SK-N-MC (cell line): ENCODE results near the gene CADM4.
"Not testable (repeated sequence)": the region's sequence is repeated elsewhere in the genome, so short reads cannot be mapped to it uniquely, and the experiment has no call there.

Source experiments
- DNase-seq: peaks from one replicate; pipeline ENCODE4 v3.0.0-alpha.2; 2011; ENCODE audit warnings: low read depth, low spot score
- H3K27ac ChIP-seq: fragments of 200-600 bp; sonication (generic); 2 replicates; pipeline ENCODE4 v1.5.1; 2016; ENCODE audit warnings: mixed run types
- H3K36me3 ChIP-seq: fragments of 200-600 bp; sonication (generic); 2 replicates; pipeline ENCODE4 v1.6.1; 2017; ENCODE audit warnings: antibody characterized with exemption, low read length, mixed read lengths; ENCODE audit not compliant: insufficient read depth
- H3K4me3 ChIP-seq: fragments of 200-600 bp; sonication (generic); 2 replicates; pipeline ENCODE4 v1.5.1; 2016
- H3K9ac ChIP-seq: fragments of 200-600 bp; sonication (generic); 2 replicates; pipeline ENCODE4 v1.8.0; 2017; ENCODE audit warnings: mixed run types, mixed read lengths; ENCODE audit not compliant: insufficient read length
- H3K9me3 ChIP-seq: fragments of 200-600 bp; sonication (generic); 2 replicates; pipeline ENCODE4 v1.6.1; 2017; ENCODE audit warnings: low read depth, mild to moderate bottlenecking, antibody characterized with exemption, low read length, moderate library complexity, mixed read lengths
- EZH2 ChIP-seq: fragments of 200-600 bp; sonication (generic); IDR thresholded peaks from one replicate; pipeline ENCODE4 v1.6.1; 2017; ENCODE audit warnings: antibody characterized with exemption
- FOXP2 ChIP-seq: optimal IDR thresholded peaks from 2 replicates; pipeline ENCODE3; 2011; ENCODE audit warnings: mild to moderate bottlenecking, moderate library complexity; ENCODE audit not compliant: insufficient read depth; ENCODE audit errors: extremely low read length, control extremely low read depth
- POLR2AphosphoS5 ChIP-seq: IDR thresholded peaks from 2 replicates; pipeline ENCODE4 v1.6.1; 2012; ENCODE audit warnings: mild to moderate bottlenecking, low read depth, low read length, borderline replicate concordance

The CADM4 gene

DNA sequence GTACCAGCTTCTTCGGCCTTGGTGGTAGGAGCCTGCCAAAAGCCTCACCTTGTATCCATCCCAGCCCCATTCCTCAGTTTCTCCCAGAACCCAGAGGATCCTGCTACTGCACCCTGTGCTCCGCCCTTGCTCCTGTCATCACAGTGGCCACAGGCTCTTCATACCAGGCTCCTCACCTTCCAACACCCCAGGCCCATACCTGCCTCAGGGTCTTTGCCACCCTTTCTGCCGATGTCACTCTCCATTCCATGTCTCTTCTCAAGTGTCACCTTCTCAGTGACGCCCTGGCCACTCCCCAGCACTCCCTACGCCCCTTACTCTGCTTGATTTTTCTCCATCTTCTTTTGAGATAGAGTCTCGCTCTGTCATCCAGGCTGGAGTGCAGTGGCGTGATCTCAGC lies 29.8 kb downstream of the CADM4 start:
- peaks cover 34% of the 10 kb centered on the region; the same call in 1 of the 2 replicates for H3K36me3 ChIP-seq
- no peak overlapping the region for H3K4me3 ChIP-seq
- DNase-seq = no peak
- H3K9ac ChIP-seq = no peak overlapping the region
- TF ChIP-seq EZH2 (no peak), FOXP2 (no peak), POLR2AphosphoS5 (no peak)
- no peak overlapping the region for H3K27ac ChIP-seq
- H3K9me3 ChIP-seq = no peaks in the 10 kb centered on the region

GRCh38 chr19:43607238-43608205 lies 32.1 kb downstream of the CADM4 start:
- no peak overlapping the region for H3K27ac ChIP-seq
- DNase-seq = no peak
- no peaks in the 10 kb centered on the region for H3K9me3 ChIP-seq
- no peak overlapping the region for H3K9ac ChIP-seq
- peaks cover 24% of the 10 kb centered on the region; the same call in 1 of the 2 replicates for H3K36me3 ChIP-seq
- no peak for TF ChIP-seq EZH2
- no peak for TF ChIP-seq POLR2AphosphoS5
- no peak for TF ChIP-seq FOXP2
- H3K4me3 ChIP-seq = no peak overlapping the region

DNA sequence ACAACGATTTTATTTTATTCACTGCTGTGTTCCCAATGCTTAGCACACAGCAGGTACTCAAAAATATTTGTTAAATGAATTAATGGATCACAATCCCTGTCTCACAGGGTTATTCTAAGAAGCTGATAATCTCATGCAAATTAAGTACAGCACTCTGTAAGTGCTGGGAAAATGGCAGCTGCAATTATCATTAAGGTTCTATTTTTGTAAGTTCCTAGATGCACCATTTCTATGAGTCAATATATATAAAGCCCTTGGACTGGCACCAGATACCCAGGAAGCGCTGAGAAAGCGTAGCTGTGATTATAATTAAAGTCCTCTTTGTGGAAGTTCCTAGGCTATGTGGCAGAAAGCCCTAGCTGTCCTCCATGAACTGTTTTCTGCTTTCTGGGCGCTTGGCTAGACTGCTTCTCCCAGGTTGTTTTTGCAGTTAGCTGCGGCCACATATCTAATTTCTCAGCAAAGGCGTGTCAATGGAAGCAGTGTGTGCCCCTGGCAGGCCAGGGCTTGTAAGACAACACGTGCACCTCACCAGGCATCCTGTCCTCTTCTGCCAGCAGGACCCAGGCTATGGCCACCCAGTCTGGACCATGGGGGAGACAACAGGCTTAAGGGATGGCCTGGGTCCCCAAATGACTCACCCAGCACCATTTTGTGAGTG lies 33.0 kb downstream of the CADM4 start:
- H3K9me3 ChIP-seq = no peaks in the 10 kb centered on the region
- TF ChIP-seq FOXP2 (no peak), POLR2AphosphoS5 (no peak), EZH2 (no peak)
- H3K9ac ChIP-seq = no peak overlapping the region
- H3K36me3 ChIP-seq = peaks cover 16% of the 10 kb centered on the region; the same call in 1 of the 2 replicates
- H3K27ac ChIP-seq = no peak overlapping the region
- H3K4me3 ChIP-seq = no peak overlapping the region
- DNase-seq = no peak

- Histone ChIP-seq H3K9ac (no peak overlapping the region), H3K27ac (no peak overlapping the region), H3K36me3 (peaks cover 19% of the 10 kb centered on the region; the same call in 1 of the 2 replicates), H3K9me3 (no peaks in the 10 kb centered on the region), H3K4me3 (no peak overlapping the region)
- TF ChIP-seq FOXP2 (no peak), POLR2AphosphoS5 (no peak), EZH2 (no peak)
- DNase-seq = no peak
Observed at GRCh38 chr19:43605875-43606568, 33.6 kb downstream of the CADM4 start.

DNA sequence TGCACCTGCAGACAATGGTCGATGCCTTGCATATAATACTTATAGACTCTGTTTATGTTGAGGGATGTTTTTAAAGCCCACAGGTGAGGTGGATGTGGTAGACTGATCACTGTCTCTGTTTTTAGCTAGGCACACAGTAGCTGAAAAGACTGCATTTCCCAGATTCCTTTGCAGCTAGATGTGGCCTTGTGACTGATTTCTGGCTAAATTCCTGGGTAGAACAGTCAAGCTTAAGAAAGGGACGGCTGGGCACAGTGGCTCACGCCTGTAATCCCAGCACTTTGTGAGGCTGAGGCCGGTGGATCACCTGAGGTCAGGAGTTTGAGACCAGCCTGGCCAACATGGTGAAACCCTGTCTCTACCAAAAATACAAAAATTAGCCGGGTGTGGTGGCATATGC lies 39.3 kb downstream of the CADM4 start:
- H3K4me3 ChIP-seq, DNase-seq, H3K9ac ChIP-seq, H3K9me3 ChIP-seq, H3K27ac ChIP-seq: not testable (repeated sequence)
- peaks cover 18% of the 10 kb centered on the region for H3K36me3 ChIP-seq

DNA sequence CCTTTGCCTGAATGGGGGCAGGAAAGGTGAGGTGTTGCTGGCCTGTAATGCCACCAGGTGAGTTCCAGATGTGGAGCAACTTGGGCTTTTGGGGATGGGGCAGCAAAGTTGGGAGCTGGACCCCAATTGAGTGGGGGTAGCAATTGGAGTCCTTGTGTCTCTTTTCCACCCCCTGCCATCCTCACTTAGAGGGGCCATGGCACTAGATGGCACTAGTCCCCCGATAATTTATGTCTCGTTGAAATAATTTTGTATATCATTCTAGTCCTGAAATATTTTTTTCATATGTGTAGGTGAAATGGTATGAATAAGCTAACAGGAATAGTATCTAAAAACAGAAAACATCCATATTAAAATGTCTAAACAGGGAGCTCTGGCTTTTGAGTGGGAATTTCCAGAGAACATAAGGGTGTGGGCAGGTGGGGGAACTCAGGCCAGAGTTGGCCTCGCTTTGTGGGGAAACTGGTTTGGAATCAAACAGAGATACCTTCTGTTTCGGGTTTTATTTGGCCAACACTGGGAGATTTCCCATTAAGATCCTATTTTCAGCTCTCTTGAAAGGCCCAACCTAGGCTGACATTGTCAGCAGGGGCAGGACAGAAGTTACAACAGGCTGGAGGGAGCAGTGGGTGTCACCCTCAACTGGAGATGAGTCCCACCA lies 39.9 kb downstream of the CADM4 start:
- Histone ChIP-seq H3K36me3 (peaks cover 18% of the 10 kb centered on the region), H3K9ac (no peak overlapping the region), H3K4me3 (no peak overlapping the region), H3K27ac (no peak overlapping the region), H3K9me3 (no peaks in the 10 kb centered on the region)
- TF ChIP-seq EZH2 (no peak), POLR2AphosphoS5 (no peak), FOXP2 (no peak)
- no peak for DNase-seq

DNA sequence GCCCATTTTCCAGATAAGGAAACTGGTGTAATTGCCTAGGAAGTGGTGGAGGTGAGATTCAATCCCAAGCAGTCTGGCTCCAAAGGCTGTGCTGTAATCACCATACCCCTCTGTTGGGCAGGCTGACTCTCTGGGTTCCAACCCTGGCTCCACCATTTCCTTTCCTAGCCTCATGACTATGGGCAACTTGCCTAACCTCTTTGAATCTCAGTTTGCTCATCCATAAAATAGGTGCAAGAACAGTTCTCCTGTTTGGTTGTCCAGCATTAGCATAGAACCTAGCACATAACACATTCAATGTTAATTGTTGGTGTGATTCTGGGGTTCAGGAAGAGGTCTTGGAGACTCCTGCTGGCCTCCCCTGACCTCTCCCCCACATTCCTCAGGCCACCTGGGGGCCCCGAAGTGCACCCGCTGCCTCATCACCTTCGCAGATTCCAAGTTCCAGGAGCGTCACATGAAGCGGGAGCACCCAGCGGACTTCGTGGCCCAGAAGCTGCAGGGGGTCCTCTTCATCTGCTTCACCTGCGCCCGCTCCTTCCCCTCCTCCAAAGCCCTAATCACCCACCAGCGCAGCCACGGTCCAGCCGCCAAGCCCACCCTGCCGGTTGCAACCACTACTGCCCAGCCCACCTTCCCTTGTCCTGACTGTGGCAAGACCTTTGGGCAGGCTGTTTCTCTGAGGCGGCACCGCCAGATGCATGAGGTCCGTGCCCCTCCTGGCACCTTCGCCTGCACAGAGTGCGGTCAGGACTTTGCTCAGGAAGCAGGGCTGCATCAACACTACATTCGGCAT lies 41.0 kb downstream of the CADM4 start:
- H3K36me3 ChIP-seq = peaks cover 18% of the 10 kb centered on the region
- no peaks in the 10 kb centered on the region for H3K9me3 ChIP-seq
- DNase-seq = no peak
- no peak overlapping the region for H3K27ac ChIP-seq
- H3K4me3 ChIP-seq = no peak overlapping the region
- TF ChIP-seq EZH2 (no peak), FOXP2 (no peak), POLR2AphosphoS5 (no peak)
- no peak overlapping the region for H3K9ac ChIP-seq
